Activated CD8-positive, alpha-beta T cell treated with anti-CD3 and anti-CD28 coated beads, Interleukin-2, amount 10 ng/mL, durations not matched to agents 7 days and 5 days (primary cell): ENCODE data around the gene NPFFR1. TPM values are rescaled to one million over a fixed set of nuclear protein-coding genes. Genes with fewer than 3 reads are reported as not detected.
"Not testable (repeated sequence)": the region's sequence is repeated elsewhere in the genome, so short reads cannot be mapped to it uniquely, and the experiment has no call there.

ENCODE experiments used
- ATAC-seq: fragments of 150-1000 bp; cut with Tn5 transposase; one replicate; pipeline ENCODE4 v1.10.0; 2021; ENCODE audit warnings: moderate library complexity
- CTCF ChIA-PET: fragments of 350-600 bp; sonication (Branson Sonifier 250); formaldehyde crosslinking; loops from one replicate; lab custom pipeline; 2021; ENCODE audit warnings: antibody characterized with exemption; lab: Charles Lee
- POLR2A ChIA-PET: fragments of 350-600 bp; sonication (Branson Sonifier 250); formaldehyde crosslinking; loops from one replicate; lab custom pipeline; 2021; ENCODE audit warnings: antibody characterized with exemption; lab: Charles Lee
- DNase-seq: peaks from one replicate; pipeline ENCODE4 v3.0.0-alpha.2; 2020
- H3K27ac Mint-ChIP-seq: one replicate; pipeline ENCODE4 v1.8.0; 2021; ENCODE audit warnings: mild to moderate bottlenecking, mixed read lengths
- H3K27me3 Mint-ChIP-seq: one replicate; pipeline ENCODE4 v1.8.0; 2021; ENCODE audit warnings: low read depth, mixed read lengths
- H3K36me3 Mint-ChIP-seq: one replicate; pipeline ENCODE4 v1.8.0; 2021; ENCODE audit warnings: low read depth, mixed read lengths
- H3K4me1 Mint-ChIP-seq: one replicate; pipeline ENCODE4 v1.8.0; 2021; ENCODE audit warnings: low read depth, mixed read lengths
- H3K4me3 Mint-ChIP-seq: one replicate; pipeline ENCODE4 v1.8.0; 2021; ENCODE audit warnings: mild to moderate bottlenecking, mixed read lengths
- H3K9me3 Mint-ChIP-seq: one replicate; pipeline ENCODE4 v1.8.0; 2022; ENCODE audit warnings: mixed read lengths; ENCODE audit not compliant: insufficient read depth
- total RNA-seq, 2 experiments: library from RNA; stranded (reverse); gene quantifications; one replicate each; pipeline ENCODE4 v1.2.3, GENCODE V29; 2021

The NPFFR1 gene
- total RNA-seq, 2 experiments from 2014 or later: not detected

DNA sequence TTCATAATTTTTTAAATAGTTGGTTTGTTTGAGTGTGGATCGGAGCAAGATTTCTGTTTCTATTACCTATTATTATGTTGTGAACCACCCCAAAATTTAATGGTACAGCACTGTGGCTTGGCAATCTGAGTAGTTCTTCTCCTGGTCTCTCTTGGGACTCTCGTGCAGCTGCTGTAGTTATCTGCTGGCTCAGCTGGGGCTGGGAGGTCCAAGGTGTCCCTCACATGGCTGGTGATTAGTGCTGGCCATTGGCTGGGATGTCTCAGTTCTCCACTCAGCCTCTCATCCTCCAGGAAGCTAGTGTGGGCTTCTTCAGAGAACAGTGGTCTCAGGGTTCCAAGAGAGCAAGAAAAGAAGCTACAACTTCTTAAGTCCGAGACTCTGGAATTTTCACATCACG is 15.4 kb downstream of the NPFFR1 start:
- H3K4me3 Mint-ChIP-seq: no peak overlapping the region
- no peaks in the 10 kb centered on the region for H3K36me3 Mint-ChIP-seq
- peaks cover 5% of the 10 kb centered on the region for H3K27me3 Mint-ChIP-seq
- ChIA-PET POLR2A (no interaction called here), CTCF (interaction anchor here (1.3 to 10.5 kb wide), 3 partner anchors 45 to 98 kb away, joined by 3 to 132 read pairs (median 8); no protein-coding TSS in a partner anchor)
- no peak overlapping the region for H3K27ac Mint-ChIP-seq
- DNase-seq (no peak), ATAC-seq (no peak)
- H3K9me3 Mint-ChIP-seq: no peaks in the 10 kb centered on the region
- peaks cover 29% of the 10 kb centered on the region for H3K4me1 Mint-ChIP-seq

DNA sequence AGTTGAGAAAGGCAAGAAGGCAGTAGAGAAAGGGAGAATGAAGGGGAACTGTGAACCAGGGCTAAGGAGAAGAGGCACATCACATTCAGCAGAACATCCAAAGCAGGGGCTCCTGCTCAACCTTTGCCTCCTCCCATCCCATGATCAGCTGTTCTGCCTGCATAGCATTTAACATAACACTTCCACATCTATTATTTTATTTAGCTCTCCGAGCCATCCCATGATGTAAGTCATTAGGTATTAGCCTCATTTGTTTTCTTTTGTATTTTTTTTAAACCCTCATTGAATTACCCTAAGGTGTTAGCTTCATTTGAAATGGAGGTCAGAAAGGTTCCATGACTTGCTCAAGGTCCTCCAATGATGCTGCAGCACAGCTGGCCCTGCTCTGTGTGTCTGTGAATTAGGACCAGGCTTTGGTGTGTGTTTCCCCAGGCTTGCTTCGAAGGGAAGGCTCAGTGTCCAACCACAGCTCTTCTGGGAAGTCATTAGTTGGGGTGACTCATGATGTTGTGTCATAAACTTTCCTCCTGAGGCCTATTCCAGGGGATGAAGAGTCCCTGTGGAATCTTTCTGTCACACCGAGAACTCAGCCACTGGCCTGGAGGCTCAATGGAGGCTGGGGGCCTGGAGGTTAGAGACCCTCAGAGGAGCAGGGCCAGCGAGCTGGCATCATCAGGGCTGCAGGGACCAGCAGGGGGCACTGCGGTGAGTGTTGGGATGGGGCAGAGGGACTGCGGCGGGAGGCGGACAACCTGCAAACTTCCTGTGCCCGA is 16.5 kb downstream of the NPFFR1 start:
- H3K9me3 Mint-ChIP-seq: no peaks in the 10 kb centered on the region
- no peak overlapping the region for H3K4me3 Mint-ChIP-seq
- POLR2A ChIA-PET: no interaction called here
- ATAC-seq (peak; percentile 23), DNase-seq (no peak)
- H3K4me1 Mint-ChIP-seq: peaks cover 20% of the 10 kb centered on the region
- CTCF ChIA-PET: interaction anchor here (0.8 to 10.5 kb wide), 10 partner anchors 9 to 120 kb away, joined by 3 to 132 read pairs (median 4); partner anchors contain the start of gene TYSND1
- H3K36me3 Mint-ChIP-seq: no peaks in the 10 kb centered on the region
- no peak overlapping the region for H3K27ac Mint-ChIP-seq
- peaks cover 5% of the 10 kb centered on the region for H3K27me3 Mint-ChIP-seq

DNA sequence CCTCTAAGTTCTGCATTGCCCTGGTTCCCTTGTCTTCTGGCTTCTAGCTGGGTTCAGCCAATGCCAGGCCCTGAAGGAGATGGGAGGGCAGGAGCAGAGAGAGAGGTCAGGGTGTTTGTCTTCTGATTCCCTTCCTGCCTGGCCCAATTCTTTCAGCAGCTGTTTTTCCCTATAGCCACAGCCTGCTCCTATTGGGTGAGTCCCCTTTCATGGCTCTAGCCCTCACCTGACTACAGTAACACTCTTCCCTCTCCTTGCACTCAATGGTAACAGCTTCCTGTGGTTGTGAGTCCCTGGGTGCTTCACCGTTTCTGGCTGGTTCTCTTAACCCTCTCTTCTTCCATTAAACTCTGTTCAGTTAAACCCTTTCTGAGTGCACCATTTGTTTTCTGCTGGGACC is 17.1 kb downstream of the NPFFR1 start:
- H3K4me1 Mint-ChIP-seq: peaks cover 18% of the 10 kb centered on the region
- no peak overlapping the region for H3K4me3 Mint-ChIP-seq
- H3K36me3 Mint-ChIP-seq: no peaks in the 10 kb centered on the region
- CTCF ChIA-PET: interaction anchor here (0.8 to 10.5 kb wide), 9 partner anchors 9 to 120 kb away, joined by 3 to 132 read pairs (median 4); partner anchors contain the start of gene TYSND1
- POLR2A ChIA-PET: no interaction called here
- peaks cover 5% of the 10 kb centered on the region for H3K27me3 Mint-ChIP-seq
- DNase-seq (no peak), ATAC-seq (peak; percentile 51)
- no peak overlapping the region for H3K27ac Mint-ChIP-seq
- peaks cover 4% of the 10 kb centered on the region for H3K9me3 Mint-ChIP-seq

DNA sequence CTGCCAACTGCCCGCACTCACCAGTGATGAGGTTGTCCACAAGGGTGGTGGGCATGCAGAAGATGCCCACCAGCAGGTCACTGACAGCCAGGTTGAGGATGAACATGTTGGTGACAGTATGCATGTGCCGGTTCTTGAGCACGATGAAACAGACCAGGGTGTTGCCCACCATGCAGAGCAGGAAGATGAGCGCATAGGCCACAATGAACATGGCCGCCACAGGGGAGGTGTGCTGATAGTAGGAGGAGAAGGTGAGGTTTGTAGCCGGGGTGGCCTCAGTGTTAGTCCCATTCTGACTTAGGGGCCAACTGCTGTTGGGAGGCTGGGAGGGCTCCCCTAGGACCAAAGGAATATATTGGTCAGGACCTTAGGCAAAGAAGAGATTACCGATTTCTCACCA is 17.7 kb downstream of the NPFFR1 start:
- H3K36me3 Mint-ChIP-seq: peaks cover 2% of the 10 kb centered on the region
- H3K9me3 Mint-ChIP-seq: peaks cover 10% of the 10 kb centered on the region
- DNase-seq: no peak
- ChIA-PET POLR2A (no interaction called here), CTCF (interaction anchor here (0.9 to 10.5 kb wide), 10 partner anchors 10 to 124 kb away, joined by 3 to 132 read pairs (median 5); partner anchors contain the start of gene TYSND1)
- H3K27me3 Mint-ChIP-seq: peaks cover 5% of the 10 kb centered on the region
- peaks cover 15% of the 10 kb centered on the region for H3K4me1 Mint-ChIP-seq
- H3K27ac Mint-ChIP-seq: no peak overlapping the region
- no peak overlapping the region for H3K4me3 Mint-ChIP-seq
- ATAC-seq: no peak

DNA sequence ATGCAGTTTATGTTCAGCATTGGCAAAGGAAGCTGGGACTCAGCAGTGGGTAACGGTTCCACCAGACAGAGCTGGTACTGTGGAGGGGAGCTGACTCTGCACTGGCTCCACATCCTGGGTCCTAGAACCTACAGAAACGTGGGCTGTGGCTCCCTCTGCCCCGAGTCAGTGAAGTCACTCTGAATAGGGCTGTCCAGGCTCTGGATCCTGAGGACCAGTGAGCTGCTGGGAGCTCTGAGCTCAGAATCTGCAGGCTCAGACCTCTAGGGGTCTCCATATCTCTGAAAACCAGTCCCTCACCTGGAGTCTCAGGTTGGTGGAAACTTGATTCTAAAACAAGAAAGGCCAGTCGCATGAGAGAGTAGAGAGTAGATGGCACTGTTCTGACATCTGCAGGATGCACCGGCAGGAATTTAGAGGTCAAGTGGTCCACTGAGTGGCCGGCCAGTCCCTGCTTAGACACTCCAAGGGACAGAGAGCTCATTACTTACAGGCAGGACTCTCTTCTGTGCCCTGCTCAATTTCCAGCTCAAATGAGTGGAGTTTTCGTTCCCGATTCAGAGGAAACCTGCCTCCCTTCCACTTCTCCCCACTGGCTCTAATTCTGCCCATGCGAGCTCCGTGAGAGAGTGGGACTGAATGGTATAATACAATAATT is 18.6 kb downstream of the NPFFR1 start:
- H3K36me3 Mint-ChIP-seq: peaks cover 2% of the 10 kb centered on the region
- peaks cover 5% of the 10 kb centered on the region for H3K27me3 Mint-ChIP-seq
- ChIA-PET POLR2A (interaction anchor here (0.9 kb wide), 1 partner anchor 20 kb away, joined by 3 read pairs; no protein-coding TSS in a partner anchor), CTCF (interaction anchor here (0.7 to 10.5 kb wide), 20 partner anchors 8 to 157 kb away, joined by 3 to 132 read pairs (median 3); partner anchors contain the start of gene TYSND1)
- peak; percentile 58 for ATAC-seq
- no peak for DNase-seq
- peaks cover 12% of the 10 kb centered on the region for H3K4me1 Mint-ChIP-seq
- H3K4me3 Mint-ChIP-seq: no peak overlapping the region
- H3K27ac Mint-ChIP-seq: no peak overlapping the region
- peaks cover 10% of the 10 kb centered on the region for H3K9me3 Mint-ChIP-seq

DNA sequence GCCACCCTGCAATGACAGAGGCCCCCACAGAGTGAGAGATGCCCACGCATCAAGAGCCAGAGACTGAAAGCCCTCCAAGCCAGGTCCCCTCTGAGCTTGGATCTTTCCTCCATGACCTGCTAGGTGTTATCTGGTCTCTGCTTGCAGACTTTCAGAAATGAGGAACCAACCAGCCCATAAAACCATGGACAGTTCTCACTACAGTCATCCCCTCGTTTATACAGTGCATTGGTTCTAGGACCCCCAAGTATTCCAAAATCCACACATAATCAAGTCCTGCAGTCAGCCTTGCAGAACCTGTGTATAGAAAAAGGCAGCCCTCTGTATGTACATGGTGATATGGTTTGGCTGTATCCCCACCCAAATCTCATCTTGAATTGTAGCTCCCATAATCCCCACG is 23.1 kb downstream of the NPFFR1 start:
- peaks cover 10% of the 10 kb centered on the region for H3K9me3 Mint-ChIP-seq
- H3K27ac Mint-ChIP-seq: no peak overlapping the region
- H3K36me3 Mint-ChIP-seq: peaks cover 2% of the 10 kb centered on the region
- H3K27me3 Mint-ChIP-seq: peaks cover 22% of the 10 kb centered on the region
- DNase-seq (no peak), ATAC-seq (no peak)
- no peak overlapping the region for H3K4me3 Mint-ChIP-seq
- CTCF ChIA-PET: interaction anchor here (1.0 to 1.8 kb wide), 2 partner anchors 12 to 103 kb away, joined by 4 to 5 read pairs; no protein-coding TSS in a partner anchor
- POLR2A ChIA-PET: no interaction called here
- H3K4me1 Mint-ChIP-seq: peaks cover 6% of the 10 kb centered on the region

DNA sequence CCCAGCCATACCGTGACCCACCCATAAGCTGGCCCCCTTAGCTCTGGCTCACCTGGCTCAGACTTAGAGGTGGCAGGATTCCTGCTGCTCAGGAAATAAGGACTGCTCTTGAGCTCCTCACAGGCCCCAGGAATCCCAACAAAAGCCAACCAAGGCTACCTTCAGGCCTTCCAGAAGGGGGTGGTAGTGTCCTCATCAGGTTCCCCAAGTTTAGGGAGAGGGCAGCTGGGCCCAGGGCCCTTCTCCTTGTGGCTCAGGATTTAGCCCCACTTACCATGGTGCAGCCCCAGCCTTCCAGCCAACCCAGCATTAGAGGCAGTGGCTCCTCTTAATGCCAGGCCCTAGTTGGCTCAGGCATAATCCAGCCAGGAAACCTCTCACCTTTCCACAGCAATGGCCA is 23.5 kb downstream of the NPFFR1 start:
- H3K4me3 Mint-ChIP-seq: no peak overlapping the region
- H3K36me3 Mint-ChIP-seq: peaks cover 2% of the 10 kb centered on the region
- peaks cover 10% of the 10 kb centered on the region for H3K9me3 Mint-ChIP-seq
- ATAC-seq: no peak
- H3K4me1 Mint-ChIP-seq: peaks cover 10% of the 10 kb centered on the region
- POLR2A ChIA-PET: no interaction called here
- DNase-seq: no peak
- no peak overlapping the region for H3K27ac Mint-ChIP-seq
- H3K27me3 Mint-ChIP-seq: peaks cover 26% of the 10 kb centered on the region
- CTCF ChIA-PET: interaction anchor here (1.8 kb wide), 1 partner anchor 104 kb away, joined by 5 read pairs; no protein-coding TSS in a partner anchor

DNA sequence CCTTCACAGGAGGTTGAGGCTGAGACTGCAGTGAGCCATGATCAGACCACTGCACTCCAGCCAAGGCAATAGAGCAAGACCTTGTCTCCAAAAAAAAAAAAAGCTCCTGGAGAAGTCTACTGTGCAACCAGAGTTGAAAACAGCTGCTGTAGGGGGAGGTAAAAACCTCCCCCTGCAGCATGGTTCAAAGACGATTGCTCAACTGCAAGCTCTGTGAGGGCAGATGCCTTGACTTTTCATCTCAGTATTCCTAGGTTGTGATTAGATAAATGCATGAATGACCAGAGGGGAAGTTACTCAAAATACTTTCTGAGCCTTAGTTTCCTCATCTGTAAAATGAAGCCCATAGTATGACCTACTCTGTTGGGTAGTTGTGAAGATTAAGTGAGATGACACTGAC is 25.6 kb downstream of the NPFFR1 start:
- peaks cover 36% of the 10 kb centered on the region for H3K27me3 Mint-ChIP-seq
- no peak overlapping the region for H3K4me3 Mint-ChIP-seq
- POLR2A ChIA-PET: interaction anchor here (0.6 kb wide), 1 partner anchor 72 kb away, joined by 3 read pairs; no protein-coding TSS in a partner anchor
- CTCF ChIA-PET: no interaction called here
- H3K4me1 Mint-ChIP-seq: peaks cover 10% of the 10 kb centered on the region
- no peak for DNase-seq
- no peak for ATAC-seq
- no peak overlapping the region for H3K27ac Mint-ChIP-seq
- H3K36me3 Mint-ChIP-seq: peaks cover 2% of the 10 kb centered on the region
- H3K9me3 Mint-ChIP-seq: peaks cover 10% of the 10 kb centered on the region

DNA sequence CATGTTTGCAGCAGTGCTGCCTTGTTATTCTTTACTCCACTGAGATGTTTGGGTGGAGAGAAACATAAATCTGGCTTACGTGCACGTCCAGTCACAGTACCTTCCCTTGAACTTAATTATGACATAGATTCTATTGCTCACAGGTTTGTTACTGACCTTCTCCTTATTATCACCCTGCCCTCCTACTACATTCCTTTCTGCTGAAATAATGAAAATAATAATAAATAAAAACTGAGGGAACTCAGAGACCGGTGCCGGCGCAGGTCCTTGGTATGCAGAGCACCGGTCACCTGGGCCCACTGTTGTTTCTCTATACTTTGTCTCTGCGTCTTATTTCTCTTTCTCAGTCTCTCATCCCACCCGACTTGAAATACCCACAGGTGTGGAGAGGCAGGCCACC is 26.0 kb downstream of the NPFFR1 start:
- H3K27ac Mint-ChIP-seq, H3K4me3 Mint-ChIP-seq, H3K36me3 Mint-ChIP-seq, ATAC-seq, H3K9me3 Mint-ChIP-seq, H3K4me1 Mint-ChIP-seq, DNase-seq, POLR2A ChIA-PET, CTCF ChIA-PET: not testable (repeated sequence)
- peaks cover 38% of the 10 kb centered on the region for H3K27me3 Mint-ChIP-seq

DNA sequence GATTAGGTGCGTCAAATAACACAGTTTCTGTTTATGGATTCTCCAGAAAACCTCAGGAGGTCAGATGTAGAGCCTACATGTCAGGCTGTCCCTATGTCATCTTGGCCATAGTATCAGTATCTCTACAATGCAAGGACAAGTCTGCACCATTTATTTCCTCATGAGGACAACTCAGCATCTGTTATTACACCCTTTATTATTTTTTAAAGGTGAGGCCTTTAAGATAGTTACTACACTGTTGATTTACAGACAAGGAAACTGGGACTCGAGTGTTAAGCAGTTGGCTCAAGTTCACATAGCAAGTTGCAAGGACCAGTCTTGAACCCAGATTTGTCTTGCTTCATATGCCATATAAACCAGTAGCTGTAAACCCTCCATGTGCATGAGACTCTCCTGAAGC is 27.3 kb downstream of the NPFFR1 start:
- CTCF ChIA-PET: interaction anchor here (0.9 to 2.0 kb wide), 3 partner anchors 16 to 35 kb away, joined by 3 to 8 read pairs (median 3); no protein-coding TSS in a partner anchor
- no peak for ATAC-seq
- H3K9me3 Mint-ChIP-seq: peaks cover 4% of the 10 kb centered on the region
- H3K27ac Mint-ChIP-seq: no peak overlapping the region
- POLR2A ChIA-PET: no interaction called here
- peaks cover 47% of the 10 kb centered on the region for H3K27me3 Mint-ChIP-seq
- peaks cover 2% of the 10 kb centered on the region for H3K36me3 Mint-ChIP-seq
- DNase-seq: no peak
- no peak overlapping the region for H3K4me3 Mint-ChIP-seq
- H3K4me1 Mint-ChIP-seq: peaks cover 10% of the 10 kb centered on the region

DNA sequence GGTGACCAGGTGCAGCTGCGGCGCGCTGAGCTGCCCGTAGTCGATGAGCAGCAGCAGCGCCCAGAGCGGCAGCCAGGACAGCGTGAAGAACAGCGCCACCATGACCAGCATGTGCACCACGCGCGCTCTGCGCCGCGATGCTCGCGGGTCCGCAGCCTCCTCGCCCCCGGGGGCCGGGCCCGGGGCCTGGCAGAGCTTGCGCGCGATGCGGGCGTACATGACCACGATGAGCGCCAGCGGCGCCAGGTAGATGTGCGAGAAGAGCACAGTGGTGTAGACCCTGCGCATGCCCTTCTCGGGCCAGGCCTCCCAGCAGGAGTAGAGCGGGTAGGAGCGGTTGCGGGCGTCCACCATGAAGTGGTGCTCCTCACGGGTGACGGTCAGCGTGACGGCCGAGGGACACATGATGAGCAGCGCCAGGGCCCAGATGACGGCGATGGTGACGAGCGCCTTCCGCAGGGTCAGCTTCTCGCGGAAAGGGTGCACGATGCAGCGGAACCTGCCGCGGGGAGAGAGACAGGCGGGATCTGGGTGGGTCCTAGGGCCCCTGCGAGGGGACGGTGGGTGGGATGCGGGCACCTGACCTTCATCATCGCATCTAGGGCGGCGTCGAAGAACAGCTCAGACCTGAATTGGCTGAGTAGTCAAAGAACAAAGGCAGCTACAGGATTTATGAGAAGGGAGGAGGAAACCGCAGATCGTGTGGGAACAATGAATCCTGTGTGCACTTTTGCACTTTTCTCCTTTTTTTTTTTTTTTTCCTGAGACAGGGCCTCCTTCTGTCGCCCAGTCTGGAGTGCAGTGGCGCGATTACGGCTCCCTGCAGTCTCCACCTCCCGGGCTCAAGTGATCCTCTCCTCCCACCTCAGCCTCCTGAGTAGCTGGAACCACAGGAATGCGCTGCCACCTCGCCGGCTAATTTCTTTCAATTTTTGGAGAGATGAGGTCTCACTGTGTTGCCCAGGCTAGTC is 28.2 kb downstream of the NPFFR1 start:
- DNase-seq: no peak
- no peaks in the 10 kb centered on the region for H3K36me3 Mint-ChIP-seq
- no peaks in the 10 kb centered on the region for H3K9me3 Mint-ChIP-seq
- CTCF ChIA-PET: interaction anchor here (0.9 to 2.0 kb wide), 5 partner anchors 17 to 36 kb away, joined by 3 to 8 read pairs (median 3); no protein-coding TSS in a partner anchor
- H3K4me3 Mint-ChIP-seq: peak overlapping the region; percentile 44
- H3K27me3 Mint-ChIP-seq: peaks cover 53% of the 10 kb centered on the region
- H3K4me1 Mint-ChIP-seq: peaks cover 10% of the 10 kb centered on the region
- peak; percentile 73 for ATAC-seq
- H3K27ac Mint-ChIP-seq: no peak overlapping the region
- POLR2A ChIA-PET: no interaction called here
